Choroid plexus epithelial cell (primary cell): ENCODE data around the gene APBA2.

Source experiments
- DNase-seq: peaks from one replicate; pipeline ENCODE4 v3.0.0-alpha.2; 2010; ENCODE audit warnings: low read depth
- H3K4me3 ChIP-seq: 2 replicates; pipeline ENCODE4 v1.5.1; 2011; ENCODE audit warnings: low read depth, mild to moderate bottlenecking, control low read depth, low read length, moderate library complexity
- CTCF ChIP-seq: conservative IDR thresholded peaks from 2 replicates; pipeline ENCODE4 v1.5.1; 2011; ENCODE audit warnings: low read depth, mild to moderate bottlenecking, control low read depth, inconsistent platforms, low read length, moderate library complexity

The APBA2 gene

DNA sequence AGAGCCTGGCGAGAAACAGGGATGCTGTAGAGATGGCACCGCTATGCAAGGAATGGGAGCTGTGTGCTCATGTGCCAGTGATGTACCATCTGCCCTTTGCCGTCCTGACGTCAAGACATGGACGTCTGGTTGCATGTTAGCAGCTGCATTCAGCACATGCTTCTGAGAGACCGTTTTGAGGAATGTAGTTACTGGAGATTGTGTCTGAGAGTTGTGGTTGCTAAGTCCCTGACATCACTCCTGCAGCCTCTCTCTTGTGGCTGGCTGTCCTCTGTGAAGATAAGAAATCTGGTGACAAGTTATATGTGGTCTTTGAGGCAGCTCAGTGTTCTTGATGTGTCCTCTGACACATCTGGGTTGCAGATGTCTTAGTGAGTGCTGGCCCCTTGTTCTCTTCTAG, 165.1 kb downstream of the APBA2 start:
- no peak overlapping the region for H3K4me3 ChIP-seq
- peak; percentile 76 for DNase-seq
- no peak for TF ChIP-seq CTCF

DNA sequence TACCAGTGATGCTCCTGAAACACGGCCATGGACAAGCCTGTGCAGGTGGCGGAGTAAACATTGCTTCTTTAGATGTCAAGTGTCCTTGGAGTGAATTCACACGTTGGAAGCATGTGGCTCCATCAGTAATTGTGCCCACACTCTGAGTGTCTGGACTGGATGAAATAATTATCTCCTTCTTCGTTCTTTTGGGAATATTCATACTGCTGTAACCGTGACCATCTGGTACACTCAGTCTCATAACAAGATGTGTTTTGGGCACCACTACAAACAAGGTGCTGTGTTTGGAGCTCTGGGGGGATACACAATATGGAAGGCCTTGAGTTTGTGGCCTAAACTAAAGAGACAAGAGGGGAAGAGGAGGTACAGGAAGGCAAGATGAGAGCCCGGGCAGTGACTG, 165.6 kb downstream of the APBA2 start:
- no peak for DNase-seq
- TF ChIP-seq CTCF: no peak
- H3K4me3 ChIP-seq: no peak overlapping the region

DNA sequence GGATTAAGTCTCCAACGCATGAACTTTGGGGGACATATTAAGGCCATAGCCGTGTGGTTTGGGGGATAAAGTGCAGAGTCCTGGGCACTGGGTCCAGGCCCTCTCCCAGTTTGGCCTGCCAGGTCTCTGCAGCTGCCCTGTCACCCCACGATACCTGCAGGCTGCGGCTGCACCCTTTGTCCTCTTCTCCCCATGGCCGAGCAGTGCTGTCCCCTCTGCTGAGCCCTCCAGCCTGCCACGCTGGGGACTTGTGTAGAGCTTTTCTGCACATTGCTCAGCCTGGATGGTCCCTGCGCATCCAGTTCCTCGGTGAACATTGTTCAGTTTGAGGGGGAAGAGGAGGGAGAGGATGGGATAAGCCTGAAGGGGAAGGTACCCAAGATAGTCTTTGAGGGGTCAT, 167.2 kb downstream of the APBA2 start:
- no peak for DNase-seq
- H3K4me3 ChIP-seq: no peak overlapping the region
- no peak for TF ChIP-seq CTCF

GRCh38 chr15:29053661-29054131, 167.9 kb downstream of the APBA2 start:
- no peak overlapping the region for H3K4me3 ChIP-seq
- no peak for TF ChIP-seq CTCF
- DNase-seq: no peak

GRCh38 chr15:29054171-29055045, 168.6 kb downstream of the APBA2 start:
- no peak for TF ChIP-seq CTCF
- H3K4me3 ChIP-seq: no peak overlapping the region
- no peak for DNase-seq

DNA sequence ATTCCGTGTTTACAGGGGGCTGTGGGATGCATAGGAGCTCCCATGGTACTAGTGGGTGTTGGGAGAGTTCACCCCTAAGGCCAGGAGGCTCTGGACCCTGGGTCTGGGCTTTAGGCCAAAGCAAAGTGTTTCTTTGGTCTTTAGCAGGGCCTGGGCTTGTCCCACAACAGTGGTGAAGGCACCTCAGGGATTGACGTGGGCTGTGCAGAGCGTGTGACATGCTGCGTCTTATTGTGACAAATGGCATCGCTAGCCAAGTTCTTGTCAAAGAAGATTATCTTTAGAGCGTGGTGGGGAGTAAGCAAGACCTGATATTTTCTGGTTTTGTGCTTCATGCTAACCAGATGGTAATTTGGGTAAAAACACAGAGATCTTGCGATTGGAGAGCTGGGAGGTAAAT, 170.1 kb downstream of the APBA2 start:
- TF ChIP-seq CTCF: no peak
- H3K4me3 ChIP-seq: no peak overlapping the region
- no peak for DNase-seq
